Liver (tissue), 9 donors: ENCODE results near the gene HMG20B. TPM values are rescaled to one million over a fixed set of nuclear protein-coding genes. Genes with fewer than 3 reads are reported as not detected.

Source experiments
- DNase-seq: peaks from one replicate; pipeline ENCODE4 v3.0.0-alpha.2; 2017; ENCODE audit warnings: low spot score
- H3K27ac ChIP-seq, 2 donors: one replicate each; pipeline ENCODE4 v1.7.0; 2013; ENCODE audit warnings: inconsistent platforms in 2 of 2, low read length in 2 of 2, control low read depth in 1 of 2, low read depth in 1 of 2, mild to moderate bottlenecking in 1 of 2
- H3K27me3 ChIP-seq, 4 donors: one replicate each; pipeline versions ENCODE4 v1.6.1 to v1.7.0; 2013; ENCODE audit warnings: low read length in 3 of 4, inconsistent platforms in 1 of 4, mild to moderate bottlenecking in 1 of 4, moderate library complexity in 1 of 4; ENCODE audit not compliant: control insufficient read depth in 4 of 4, insufficient read depth in 4 of 4
- H3K36me3 ChIP-seq, 4 donors: one replicate each; pipeline versions ENCODE4 v1.6.1 to v1.7.0; 2013; ENCODE audit warnings: low read length in 3 of 4, mild to moderate bottlenecking in 3 of 4, low read depth in 1 of 4, moderate library complexity in 1 of 4; ENCODE audit not compliant: control insufficient read depth in 4 of 4, insufficient read depth in 3 of 4
- H3K4me1 ChIP-seq, 4 donors: one replicate each; pipeline versions ENCODE4 v1.6.1 to v1.7.0; 2013; ENCODE audit warnings: low read length in 3 of 4, mild to moderate bottlenecking in 3 of 4, moderate library complexity in 1 of 4; ENCODE audit not compliant: control insufficient read depth in 4 of 4, insufficient read depth in 4 of 4
- H3K4me3 ChIP-seq, 3 donors: one replicate each; pipeline versions ENCODE4 v1.6.1 to v1.7.0; 2013; ENCODE audit warnings: low read length in 3 of 3, control low read depth in 1 of 3, low read depth in 1 of 3, mild to moderate bottlenecking in 1 of 3
- H3K9ac ChIP-seq, 2 donors: one replicate each; pipeline ENCODE4 v1.7.0; 2013; ENCODE audit warnings: low read length in 2 of 2, mild to moderate bottlenecking in 2 of 2, moderate library complexity in 2 of 2, control low read depth in 1 of 2, low read depth in 1 of 2
- H3K9me3 ChIP-seq, 4 donors: one replicate each; pipeline versions ENCODE4 v1.6.1 to v1.7.0; 2013; ENCODE audit warnings: low read length in 3 of 4; ENCODE audit not compliant: control insufficient read depth in 4 of 4
- CTCF ChIP-seq: fragments of 150-350 bp; IDR thresholded peaks from 2 replicates; pipeline ENCODE4 v1.5.1; 2017; ENCODE audit warnings: improper control_type of control experiment, low read depth, low read length; ENCODE audit not compliant: missing input control
- FOXA2 ChIP-seq: IDR thresholded peaks from 2 replicates; pipeline ENCODE4 v1.6.1; 2016; ENCODE audit warnings: antibody characterized with exemption
- HNF4A ChIP-seq, 2 donors: conservative IDR thresholded peaks; 2 replicates each; pipeline ENCODE4 v1.6.1; 2016; ENCODE audit warnings: antibody characterized with exemption in 2 of 2, mild to moderate bottlenecking in 2 of 2
- NR2F2 ChIP-seq: IDR thresholded peaks from 2 replicates; pipeline ENCODE4 v1.6.1; 2016; ENCODE audit warnings: antibody characterized with exemption
- RXRA ChIP-seq, 2 donors: IDR thresholded peaks; 2 replicates each; pipeline ENCODE4 v1.6.1; 2017 to 2018; ENCODE audit warnings: antibody characterized with exemption in 2 of 2, mild to moderate bottlenecking in 1 of 2
- SP1 ChIP-seq: IDR thresholded peaks from 2 replicates; pipeline ENCODE4 v1.6.1; 2018; ENCODE audit warnings: antibody characterized with exemption, mild to moderate bottlenecking
- WGBS: extraction: QIAGEN DNeasy Blood & Tissue Kit; methylation state at CpG from one replicate; pipeline ENCODE4 v1.1.7; 2013; 5-methylcytosine and 5-hydroxymethylcytosine counted together
- polyA plus RNA-seq, 2 donors: library from polyadenylated mRNA; stranded (reverse) in 1 of 2; unstranded in 1 of 2; fragments of 200-250 nt in 1 of 2; fragments of >200 nt in 1 of 2; fragmentation: Nextera tagmentation in 1 of 2; extraction: Ambion mirVana in 1 of 2; gene quantifications; one replicate each; pipeline versions ENCODE4 v1.2.1 to v1.2.3, GENCODE V29; 2013 to 2015
- total RNA-seq, 2 donors: library from RNA; depleted of rRNA; stranded (reverse); fragments of >200 nt; gene quantifications; one replicate each; pipeline ENCODE4 v1.2.3, GENCODE V29; 2014
- TF ChIP-seq, protein P1 (sequence below): IDR thresholded peaks from 2 replicates; pipeline ENCODE4 v1.6.1; 2016; ENCODE audit warnings: antibody characterized with exemption, mild to moderate bottlenecking
- donor health status: healthy.
- donor health status: healthy.
- donor health status: healthy.
- donor health status: healthy.
- donor health status: healthy.

HMG20B gene
- total and polyA plus RNA-seq, 4 donors, result 28.6 to 35.1 (median 30.5) TPM

DNA sequence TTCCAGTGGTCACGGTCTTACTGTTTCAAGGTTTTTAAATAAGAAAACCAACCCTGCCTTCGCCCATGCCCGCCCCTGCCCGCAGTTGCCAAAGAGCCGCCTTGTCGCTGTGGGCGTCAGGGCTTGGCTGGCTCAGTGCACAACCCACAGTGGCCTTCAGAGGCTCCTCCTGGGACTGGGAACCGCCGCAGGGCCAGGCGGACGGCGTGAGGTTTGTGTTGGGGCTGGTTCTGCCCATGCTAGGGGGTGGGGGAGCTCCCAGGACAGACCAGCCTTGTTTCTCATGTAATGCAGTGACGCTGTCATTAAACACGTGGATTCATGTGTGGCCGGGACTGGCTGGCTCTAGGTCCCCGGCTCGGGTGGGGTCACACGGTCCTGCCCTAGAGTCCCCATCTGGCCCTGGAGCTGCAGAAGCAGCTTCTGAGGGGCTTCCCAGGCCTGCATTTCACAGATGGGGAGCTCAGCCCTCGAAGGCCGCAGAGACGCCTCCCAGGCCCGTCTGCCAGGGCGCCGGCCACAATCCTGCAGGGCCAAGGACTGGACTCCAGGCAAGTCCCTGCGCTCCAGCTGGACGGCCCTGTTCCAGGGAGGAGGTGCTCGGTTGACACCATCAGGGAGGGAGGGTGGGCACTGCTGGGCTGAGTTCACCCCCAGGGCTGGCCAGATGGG lies 36.2 kb upstream of the HMG20B start (continued):
- TF ChIP-seq, protein P1, sequence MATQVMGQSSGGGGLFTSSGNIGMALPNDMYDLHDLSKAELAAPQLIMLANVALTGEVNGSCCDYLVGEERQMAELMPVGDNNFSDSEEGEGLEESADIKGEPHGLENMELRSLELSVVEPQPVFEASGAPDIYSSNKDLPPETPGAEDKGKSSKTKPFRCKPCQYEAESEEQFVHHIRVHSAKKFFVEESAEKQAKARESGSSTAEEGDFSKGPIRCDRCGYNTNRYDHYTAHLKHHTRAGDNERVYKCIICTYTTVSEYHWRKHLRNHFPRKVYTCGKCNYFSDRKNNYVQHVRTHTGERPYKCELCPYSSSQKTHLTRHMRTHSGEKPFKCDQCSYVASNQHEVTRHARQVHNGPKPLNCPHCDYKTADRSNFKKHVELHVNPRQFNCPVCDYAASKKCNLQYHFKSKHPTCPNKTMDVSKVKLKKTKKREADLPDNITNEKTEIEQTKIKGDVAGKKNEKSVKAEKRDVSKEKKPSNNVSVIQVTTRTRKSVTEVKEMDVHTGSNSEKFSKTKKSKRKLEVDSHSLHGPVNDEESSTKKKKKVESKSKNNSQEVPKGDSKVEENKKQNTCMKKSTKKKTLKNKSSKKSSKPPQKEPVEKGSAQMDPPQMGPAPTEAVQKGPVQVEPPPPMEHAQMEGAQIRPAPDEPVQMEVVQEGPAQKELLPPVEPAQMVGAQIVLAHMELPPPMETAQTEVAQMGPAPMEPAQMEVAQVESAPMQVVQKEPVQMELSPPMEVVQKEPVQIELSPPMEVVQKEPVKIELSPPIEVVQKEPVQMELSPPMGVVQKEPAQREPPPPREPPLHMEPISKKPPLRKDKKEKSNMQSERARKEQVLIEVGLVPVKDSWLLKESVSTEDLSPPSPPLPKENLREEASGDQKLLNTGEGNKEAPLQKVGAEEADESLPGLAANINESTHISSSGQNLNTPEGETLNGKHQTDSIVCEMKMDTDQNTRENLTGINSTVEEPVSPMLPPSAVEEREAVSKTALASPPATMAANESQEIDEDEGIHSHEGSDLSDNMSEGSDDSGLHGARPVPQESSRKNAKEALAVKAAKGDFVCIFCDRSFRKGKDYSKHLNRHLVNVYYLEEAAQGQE, result no peak
- TF ChIP-seq RXRA (IDR thresholded peaks at IDR 0.05), result no peak
- no peak for TF ChIP-seq HNF4A (conservative IDR thresholded peaks at IDR 0.05)
- TF ChIP-seq FOXA2, result no peak

GRCh38 chr19:3537101-3537437 lies 35.7 kb upstream of the HMG20B start:
- Histone ChIP-seq H3K4me3 (no peak overlapping the region), H3K27ac (no peak overlapping the region), H3K9me3 (no peaks in the 10 kb centered on the region), H3K36me3 (peaks cover 4 to 47% (median 18%) of the 10 kb centered on the region in 4 donors), H3K27me3 (no peaks in the 10 kb centered on the region), H3K4me1 (no peaks in the 10 kb centered on the region), H3K9ac (no peak overlapping the region)
- no peak for DNase-seq
- 90% methylated on average over 13 of the region's 13 CpGs for WGBS
- no peak for TF ChIP-seq RXRA (IDR thresholded peaks at IDR 0.05)
- TF ChIP-seq SP1, result no peak

DNA sequence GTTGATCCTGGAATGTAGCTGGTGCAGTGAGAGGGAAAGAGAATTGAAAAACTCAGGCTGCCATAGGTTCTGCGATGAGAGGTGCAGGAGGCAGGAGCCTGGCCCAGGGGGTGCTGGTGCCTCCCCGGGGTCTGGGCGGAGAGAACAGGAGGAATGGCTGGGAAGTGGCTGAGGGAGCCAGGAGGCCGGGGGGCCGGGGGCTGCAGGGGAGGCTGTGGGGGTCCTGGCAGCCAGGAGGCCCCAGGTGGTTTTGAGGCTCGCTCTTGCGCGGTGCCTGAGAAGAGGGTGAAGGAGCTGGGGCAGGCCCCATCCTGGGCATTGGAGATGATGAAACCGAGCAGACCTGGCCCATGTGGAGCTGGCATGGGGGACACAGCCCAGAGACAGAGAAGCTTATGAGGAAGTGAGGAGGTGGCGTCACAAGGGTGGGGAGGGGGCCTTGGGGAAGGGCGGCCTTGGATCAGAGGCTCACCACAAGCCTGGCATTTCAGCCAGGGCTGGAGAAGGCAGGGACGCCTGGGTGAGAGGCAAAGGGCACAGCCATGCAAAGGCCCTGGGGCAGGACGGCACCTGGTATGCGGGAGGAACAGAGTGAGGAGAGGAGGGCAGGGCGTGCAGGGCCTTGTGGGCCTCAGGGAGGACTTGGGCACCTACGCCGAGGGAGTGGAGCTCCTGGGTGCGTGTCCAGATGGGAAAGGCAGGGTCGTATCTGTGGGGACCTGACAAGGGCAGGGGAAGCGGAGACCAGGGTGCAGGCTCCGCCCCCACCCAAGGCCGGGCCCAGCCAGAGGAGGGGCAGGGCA lies 35.1 kb upstream of the HMG20B start:
- Histone ChIP-seq H3K4me3 (no peak overlapping the region), H3K27ac (no peak overlapping the region), H3K4me1 (no peaks in the 10 kb centered on the region), H3K36me3 (peaks cover 4 to 42% (median 14%) of the 10 kb centered on the region in 4 donors), H3K27me3 (no peaks in the 10 kb centered on the region), H3K9me3 (no peaks in the 10 kb centered on the region), H3K9ac (no peak overlapping the region)
- DNase-seq, result no peak
- TF ChIP-seq NR2F2 (no peak), SP1 (no peak), CTCF (no peak)
- 88% methylated on average over 22 of the region's 22 CpGs for WGBS
